ENCODE data around the gene PACSIN2. TPM values are rescaled to one million over a fixed set of nuclear protein-coding genes. Genes with fewer than 3 reads are reported as not detected.

PACSIN2 gene
- total and polyA plus RNA-seq, 2 experiments from 2014 or later = 23.5 to 57.3 TPM

- no peak for TF ChIP-seq REST (IDR thresholded peaks at IDR 0.05; ENCODE audit: unreplicated experiment)
- TF ChIP-seq CTCF (conservative IDR thresholded peaks at IDR 0.05; ENCODE audit: low read depth in 2 of 2) = no peak
- TF ChIP-seq JUNB (IDR thresholded peaks at IDR 0.05; ENCODE audit: unreplicated experiment) = no peak
- no peak for TF ChIP-seq ZNF114 (CRISPR knock-in tag; IDR thresholded peaks at IDR 0.05)
Observed at GRCh38 chr22:42933485-42934091, 81.4 kb downstream of the PACSIN2 start (continued).

- H3K27ac ChIP-seq (ENCODE audit: low read depth) = no peak overlapping the region
- H3F3A ChIP-seq (replicated peaks; ENCODE audit: low read depth) = no peaks in the 10 kb centered on the region
- H3K36me3 ChIP-seq (ENCODE audit: insufficient read depth) = no peaks in the 10 kb centered on the region
- H4K20me1 ChIP-seq (replicated peaks; ENCODE audit: insufficient read depth) = peaks cover 54% of the 10 kb centered on the region
- peaks cover 100% of the 10 kb centered on the region for H3K79me2 ChIP-seq (replicated peaks; ENCODE audit: insufficient read depth)
- no peak overlapping the region for H2AFZ ChIP-seq
- H3K9me3 Mint-ChIP-seq = no peaks in the 10 kb centered on the region
- H3K36me3 Mint-ChIP-seq (ENCODE audit: low read depth) = no peaks in the 10 kb centered on the region
- peak overlapping the region; percentile 5; the same call in 1 of the 2 replicates for H3K27ac Mint-ChIP-seq
- H3K4me1 Mint-ChIP-seq = peaks cover 16% of the 10 kb centered on the region
- DNase-seq (ENCODE audit: low spot score) = no peak
- H3K4me1 ChIP-seq (ENCODE audit: insufficient read depth) = peaks cover 2% of the 10 kb centered on the region; the same call in 1 of the 2 replicates
- no peak overlapping the region for H3K4me3 Mint-ChIP-seq
- no peaks in the 10 kb centered on the region for H3K9me2 ChIP-seq (ENCODE audit: insufficient read depth)
- no peak overlapping the region for H3K4me2 ChIP-seq
- H3K27me3 ChIP-seq (ENCODE audit: insufficient read depth) = no peaks in the 10 kb centered on the region
- H3K27me3 Mint-ChIP-seq (ENCODE audit: insufficient read depth, low read depth, poor library complexity) = peaks cover 9% of the 10 kb centered on the region
- H3K4me3 ChIP-seq = no peak overlapping the region
- ATAC-seq = no peak
- TF ChIP-seq EZH2phosphoT487 (IDR thresholded peaks at IDR 0.05; ENCODE audit: unreplicated experiment) (no peak), ZNF114 (CRISPR knock-in tag; IDR thresholded peaks at IDR 0.05) (no peak), STAT1 (IDR thresholded peaks at IDR 0.05; ENCODE audit: unreplicated experiment) (no peak), ETS1 (IDR thresholded peaks at IDR 0.05) (no peak), ZNF462 (CRISPR knock-in tag; IDR thresholded peaks at IDR 0.05) (no peak), ZNF331 (CRISPR knock-in tag; IDR thresholded peaks at IDR 0.05; ENCODE audit: low read depth) (no peak), EZH2 (IDR thresholded peaks at IDR 0.05; ENCODE audit: low read depth, unreplicated experiment) (no peak)
Observed at GRCh38 chr22:42932857-42933484, 82.0 kb downstream of the PACSIN2 start.

All from GM23338 (cell line).